ENCODE results near the gene KLHL22. TPM values are rescaled to one million over a fixed set of nuclear protein-coding genes. Genes with fewer than 3 reads are reported as not detected.
"Not testable (repeated sequence)": the region's sequence is repeated elsewhere in the genome, so short reads cannot be mapped to it uniquely, and the experiment has no call there.

Gene KLHL22
- total and polyA plus RNA-seq, 4 donors: 2.0 to 20.3 (median 8.7) TPM

GRCh38 chr22:20479612-20480196, 15.9 kb downstream of the KLHL22 start:
- H3K9ac ChIP-seq (ENCODE audit: low read depth in 1 of 2, low read length in 2 of 2): no peak overlapping the region
- WGBS: 97% methylated on average over 1 of the region's 1 CpG

GRCh38 chr22:20478059-20478458, 17.5 kb downstream of the KLHL22 start:
- H3K4me1 ChIP-seq (ENCODE audit: control insufficient read depth in 4 of 4, insufficient read depth in 4 of 4, low read length in 3 of 4); H3K27me3 ChIP-seq (ENCODE audit: control insufficient read depth in 4 of 4, insufficient read depth in 4 of 4, low read length in 3 of 4); H3K36me3 ChIP-seq (ENCODE audit: control insufficient read depth in 4 of 4, insufficient read depth in 3 of 4, low read depth in 1 of 4, low read length in 3 of 4); DNase-seq (ENCODE audit: low spot score); H3K4me3 ChIP-seq (ENCODE audit: low read depth in 1 of 3, low read length in 3 of 3); H3K27ac ChIP-seq (ENCODE audit: low read depth in 1 of 2, low read length in 2 of 2); H3K9ac ChIP-seq (ENCODE audit: low read depth in 1 of 2, low read length in 2 of 2); H3K9me3 ChIP-seq (ENCODE audit: control insufficient read depth in 4 of 4, low read length in 3 of 4): not testable (repeated sequence)
- 98% methylated on average over 6 of the region's 6 CpGs for WGBS

More at GRCh38 chr22:20479612-20480196, 15.9 kb downstream of the KLHL22 start:
- Histone ChIP-seq H3K4me1 (ENCODE audit: control insufficient read depth in 4 of 4, insufficient read depth in 4 of 4, low read length in 3 of 4) (peaks cover 0 to 1% (median 0%) of the 10 kb centered on the region in 4 donors), H3K9me3 (ENCODE audit: control insufficient read depth in 4 of 4, low read length in 3 of 4) (no peaks in the 10 kb centered on the region), H3K27me3 (ENCODE audit: control insufficient read depth in 4 of 4, insufficient read depth in 4 of 4, low read length in 3 of 4) (no peaks in the 10 kb centered on the region), H3K36me3 (ENCODE audit: control insufficient read depth in 4 of 4, insufficient read depth in 3 of 4, low read depth in 1 of 4, low read length in 3 of 4) (no peaks in the 10 kb centered on the region), H3K27ac (ENCODE audit: low read depth in 1 of 2, low read length in 2 of 2) (no peak overlapping the region), H3K4me3 (ENCODE audit: low read depth in 1 of 3, low read length in 3 of 3) (no peak overlapping the region)
- TF ChIP-seq RXRA (IDR thresholded peaks at IDR 0.05) (no peak), FOXA2 (IDR thresholded peaks at IDR 0.05) (no peak), CTCF (IDR thresholded peaks at IDR 0.05; ENCODE audit: low read depth, low read length, missing input control) (no peak), GABPA (IDR thresholded peaks at IDR 0.05 in 1 of 2, conservative IDR thresholded peaks at IDR 0.05 in 1 of 2) (no peak), ZBTB33 (IDR thresholded peaks at IDR 0.05) (no peak), RAD21 (IDR thresholded peaks at IDR 0.05) (no peak), YY1 (IDR thresholded peaks at IDR 0.05) (no peak), EGR1 (IDR thresholded peaks at IDR 0.05; ENCODE audit: low read depth in 2 of 2) (no peak), ATF3 (IDR thresholded peaks at IDR 0.05) (no peak), TAF1 (conservative IDR thresholded peaks at IDR 0.05) (no peak), HNF4A (conservative IDR thresholded peaks at IDR 0.05) (no peak), SP1 (IDR thresholded peaks at IDR 0.05) (no peak), NR2F2 (IDR thresholded peaks at IDR 0.05) (no peak), HNF4G (IDR thresholded peaks at IDR 0.05) (no peak), JUND (IDR thresholded peaks at IDR 0.05) (no peak), FOXA1 (IDR thresholded peaks at IDR 0.05) (no peak)
- no peak for DNase-seq (ENCODE audit: low spot score)

GRCh38 chr22:20475569-20475968, 20.0 kb downstream of the KLHL22 start:
- not testable (repeated sequence) for H3K27me3 ChIP-seq (ENCODE audit: control insufficient read depth in 4 of 4, insufficient read depth in 4 of 4, low read length in 3 of 4); H3K36me3 ChIP-seq (ENCODE audit: control insufficient read depth in 4 of 4, insufficient read depth in 3 of 4, low read depth in 1 of 4, low read length in 3 of 4); H3K4me1 ChIP-seq (ENCODE audit: control insufficient read depth in 4 of 4, insufficient read depth in 4 of 4, low read length in 3 of 4); H3K9ac ChIP-seq (ENCODE audit: low read depth in 1 of 2, low read length in 2 of 2); DNase-seq (ENCODE audit: low spot score); H3K9me3 ChIP-seq (ENCODE audit: control insufficient read depth in 4 of 4, low read length in 3 of 4); H3K27ac ChIP-seq (ENCODE audit: low read depth in 1 of 2, low read length in 2 of 2); H3K4me3 ChIP-seq (ENCODE audit: low read depth in 1 of 3, low read length in 3 of 3)
- WGBS: 85% methylated on average over 12 of the region's 12 CpGs

All from liver (tissue), 9 donors.